CD14-positive monocyte (primary cell): ENCODE results near the gene PDLIM4. TPM values are rescaled to one million over a fixed set of nuclear protein-coding genes. Genes with fewer than 3 reads are reported as not detected.

Experiments
- DNase-seq, 3 donors: peaks; one replicate each; pipeline ENCODE4 v3.0.0-alpha.2; 2011 to 2022
- H2AFZ ChIP-seq: 2 replicates; pipeline ENCODE4 v1.6.0; 2012; ENCODE audit warnings: mild to moderate bottlenecking, low read depth, low read length, inconsistent platforms; ENCODE audit not compliant: insufficient read depth, poor library complexity, severe bottlenecking
- H3K27ac ChIP-seq, 2 donors: 1 replicate in 1 of 2; 2 replicates in 1 of 2; pipeline ENCODE4 v1.5.1; 2012 to 2013; ENCODE audit warnings: low read length in 2 of 2, control low read depth in 1 of 2, inconsistent platforms in 1 of 2, low read depth in 1 of 2, mild to moderate bottlenecking in 1 of 2
- H3K27me3 ChIP-seq, 2 donors: one replicate each; pipeline versions ENCODE4 v1.6.0 to v1.6.1; 2011 to 2013; ENCODE audit warnings: low read length in 2 of 2; ENCODE audit not compliant: control insufficient read depth in 2 of 2, insufficient read depth in 2 of 2
- H3K36me3 ChIP-seq, 2 donors: replicated peaks in 1 of 2; 1 replicate in 1 of 2; 2 replicates in 1 of 2; pipeline versions ENCODE4 v1.5.1 to v1.6.1; 2012 to 2013; ENCODE audit warnings: low read length in 2 of 2, control low read depth in 1 of 2, inconsistent platforms in 1 of 2, mild to moderate bottlenecking in 1 of 2; ENCODE audit not compliant: insufficient read depth in 2 of 2, control insufficient read depth in 1 of 2
- H3K4me1 ChIP-seq, 2 donors: 1 replicate in 1 of 2; 2 replicates in 1 of 2; pipeline versions ENCODE4 v1.5.1 to v1.6.1; 2012 to 2013; ENCODE audit warnings: low read length in 2 of 2, control low read depth in 1 of 2, inconsistent platforms in 1 of 2, mild to moderate bottlenecking in 1 of 2, moderate library complexity in 1 of 2; ENCODE audit not compliant: insufficient read depth in 2 of 2, control insufficient read depth in 1 of 2
- H3K4me2 ChIP-seq: replicated peaks from 2 replicates; pipeline ENCODE3; 2012; ENCODE audit warnings: low read length, moderate library complexity, mild to moderate bottlenecking; ENCODE audit not compliant: poor library complexity, severe bottlenecking; ENCODE audit errors: extremely low read depth
- H3K4me3 ChIP-seq, 3 experiments: fragments of 200-600 bp in 1 of 3; sonication (generic) in 1 of 3; replicated peaks in 1 of 3; 1 replicate in 2 of 3; 2 replicates in 1 of 3; pipeline ENCODE4 v1.5.1; 2011 to 2013; ENCODE audit warnings: low read length in 3 of 3, mild to moderate bottlenecking in 3 of 3, control low read depth in 2 of 3, low read depth in 2 of 3, inconsistent platforms in 1 of 3, moderate library complexity in 1 of 3
- H3K79me2 ChIP-seq: 2 replicates; pipeline ENCODE4 v1.6.0; 2012; ENCODE audit warnings: mild to moderate bottlenecking, control low read depth, inconsistent platforms, low read length, moderate library complexity; ENCODE audit not compliant: insufficient read depth
- H3K9ac ChIP-seq: 2 replicates; pipeline ENCODE4 v1.6.0; 2017; ENCODE audit warnings: low read length, mild to moderate bottlenecking; ENCODE audit not compliant: insufficient read depth, poor library complexity, severe bottlenecking
- H3K9me3 ChIP-seq, 2 donors: replicated peaks in 1 of 2; 1 replicate in 1 of 2; 2 replicates in 1 of 2; pipeline versions ENCODE4 v1.5.1 to v1.6.1; 2012 to 2013; ENCODE audit warnings: low read length in 2 of 2, control low read depth in 1 of 2; ENCODE audit not compliant: control insufficient read depth in 1 of 2, insufficient read depth in 1 of 2
- H4K20me1 ChIP-seq: 2 replicates; pipeline ENCODE4 v1.6.0; 2012; ENCODE audit warnings: mild to moderate bottlenecking, low read length, control low read depth, moderate library complexity; ENCODE audit not compliant: insufficient read depth
- H3K27ac Mint-ChIP-seq, 7 donors: one replicate each; pipeline ENCODE4 v1.8.0; 2020; ENCODE audit warnings: mild to moderate bottlenecking in 7 of 7, mixed read lengths in 7 of 7, moderate library complexity in 6 of 7, inconsistent platforms in 2 of 7
- H3K27me3 Mint-ChIP-seq, 3 donors: one replicate each; pipeline ENCODE4 v1.8.0; 2021 to 2022; ENCODE audit warnings: low read depth in 3 of 3, mild to moderate bottlenecking in 3 of 3, mixed read lengths in 3 of 3, moderate library complexity in 3 of 3, inconsistent platforms in 1 of 3
- H3K36me3 Mint-ChIP-seq, 2 donors: one replicate each; pipeline ENCODE4 v1.8.0; 2020; ENCODE audit warnings: mixed read lengths in 2 of 2, inconsistent platforms in 1 of 2, mild to moderate bottlenecking in 1 of 2
- H3K4me1 Mint-ChIP-seq: one replicate; pipeline ENCODE4 v1.8.0; 2020; ENCODE audit warnings: mild to moderate bottlenecking, mixed read lengths
- H3K4me3 Mint-ChIP-seq, 2 donors: one replicate each; pipeline ENCODE4 v1.8.0; 2020; ENCODE audit warnings: mild to moderate bottlenecking in 2 of 2, mixed read lengths in 2 of 2, moderate library complexity in 1 of 2
- H3K9me3 Mint-ChIP-seq, 7 donors: one replicate each; pipeline ENCODE4 v1.8.0; 2020 to 2022; ENCODE audit warnings: mixed read lengths in 7 of 7, mild to moderate bottlenecking in 6 of 7, moderate library complexity in 6 of 7, inconsistent platforms in 2 of 7
- WGBS: methylation state at CpG from one replicate; pipeline ENCODE4 v1.1.5; 2013; ENCODE audit warnings: missing lambda C conversion rate; ENCODE audit not compliant: insufficient coverage; 5-methylcytosine and 5-hydroxymethylcytosine counted together
- intact Hi-C, 2 donors: fragments of 100-400 bp; cut with micrococcal nuclease; formaldehyde crosslinking; loops; one replicate each; pipeline versions ENCODE4 v1.15.0 to v1.15.1; 2023
- polyA plus RNA-seq, 3 donors: library from polyadenylated mRNA; depleted of rRNA in 1 of 3; unstranded in 2 of 3; stranded (reverse) in 1 of 3; fragments of 300-500 nt in 2 of 3; fragments of >200 nt in 1 of 3; fragmentation: Illumina TruSeq in 2 of 3; gene quantifications; 1 replicate in 2 of 3; 2 replicates in 1 of 3; pipeline ENCODE4 v1.2.3, GENCODE V29; 2012 to 2021
- TF ChIP-seq, protein P1 (sequence below): fragments of 200-600 bp; IDR thresholded peaks from one replicate; pipeline ENCODE4 v1.8.0; 2022; ENCODE audit warnings: antibody characterized with exemption, mild to moderate bottlenecking

The PDLIM4 gene
- polyA plus RNA-seq, 3 donors = not detected

DNA sequence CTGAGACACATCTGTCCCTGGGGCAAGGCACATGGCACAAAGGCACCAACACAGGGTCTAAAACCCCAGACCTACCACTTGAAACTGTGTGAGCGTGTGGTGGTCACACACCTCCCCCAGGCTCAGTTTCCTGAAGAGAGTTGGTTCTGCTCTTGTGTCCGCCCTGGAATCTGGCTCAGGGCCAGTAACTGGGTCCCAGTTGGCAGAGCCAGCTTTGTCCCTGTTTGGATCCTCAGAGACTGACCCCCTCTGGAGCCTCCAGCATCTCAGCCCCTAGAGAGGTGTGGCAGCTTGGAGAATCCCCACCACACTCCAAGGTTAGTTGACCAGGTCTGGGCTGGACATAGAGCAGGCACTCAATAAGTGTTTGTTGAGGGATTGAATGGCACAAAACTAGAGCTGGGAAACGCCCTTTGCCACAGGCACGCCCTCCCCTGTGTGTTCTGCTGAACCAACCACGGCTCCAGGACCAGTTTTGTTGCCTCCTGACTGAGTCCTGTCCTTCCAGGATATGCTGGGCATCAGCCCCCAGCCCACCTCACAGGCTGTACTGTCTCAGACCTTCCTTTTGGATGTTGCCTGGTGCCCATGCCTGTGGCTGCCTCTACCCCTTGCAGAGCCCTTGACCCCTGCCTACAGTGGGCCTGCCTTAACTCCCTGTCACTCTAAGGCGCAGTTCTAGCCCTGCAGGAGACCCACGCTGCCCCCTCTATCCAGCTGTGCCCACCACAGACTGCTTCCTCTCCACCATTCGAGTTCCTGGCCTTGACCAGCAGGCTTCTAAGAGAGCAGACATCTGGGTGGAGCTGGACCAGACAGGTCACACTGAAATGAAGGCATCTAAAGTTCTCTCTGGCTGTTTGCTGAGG, 3.8 kb upstream of the PDLIM4 start:
- Histone ChIP-seq H2AFZ (no peak overlapping the region), H3K79me2 (no peaks in the 10 kb centered on the region), H3K4me1 (peaks cover 8 to 10% of the 10 kb centered on the region in 2 donors), H3K27me3 (peaks cover 10 to 33% of the 10 kb centered on the region in 2 donors), H3K9me3 (peaks cover 0 to 7% of the 10 kb centered on the region in 2 donors), H3K4me3 (no peak overlapping the region), H3K36me3 (no peaks in the 10 kb centered on the region), H4K20me1 (no peaks in the 10 kb centered on the region), H3K4me2 (no peak overlapping the region), H3K9ac (no peak overlapping the region), H3K27ac (no peak overlapping the region)
- peaks cover 5% of the 10 kb centered on the region for H3K4me1 Mint-ChIP-seq
- WGBS = 74% methylated on average over 7 of the region's 8 CpGs
- H3K9me3 Mint-ChIP-seq = peaks cover 0 to 6% (median 1%) of the 10 kb centered on the region in 7 donors
- intact Hi-C loops = loop anchor here in 1 of 2 donors (10.0 kb wide), 1 partner anchor 451 kb away; no protein-coding TSS in a partner anchor
- TF ChIP-seq, protein P1, sequence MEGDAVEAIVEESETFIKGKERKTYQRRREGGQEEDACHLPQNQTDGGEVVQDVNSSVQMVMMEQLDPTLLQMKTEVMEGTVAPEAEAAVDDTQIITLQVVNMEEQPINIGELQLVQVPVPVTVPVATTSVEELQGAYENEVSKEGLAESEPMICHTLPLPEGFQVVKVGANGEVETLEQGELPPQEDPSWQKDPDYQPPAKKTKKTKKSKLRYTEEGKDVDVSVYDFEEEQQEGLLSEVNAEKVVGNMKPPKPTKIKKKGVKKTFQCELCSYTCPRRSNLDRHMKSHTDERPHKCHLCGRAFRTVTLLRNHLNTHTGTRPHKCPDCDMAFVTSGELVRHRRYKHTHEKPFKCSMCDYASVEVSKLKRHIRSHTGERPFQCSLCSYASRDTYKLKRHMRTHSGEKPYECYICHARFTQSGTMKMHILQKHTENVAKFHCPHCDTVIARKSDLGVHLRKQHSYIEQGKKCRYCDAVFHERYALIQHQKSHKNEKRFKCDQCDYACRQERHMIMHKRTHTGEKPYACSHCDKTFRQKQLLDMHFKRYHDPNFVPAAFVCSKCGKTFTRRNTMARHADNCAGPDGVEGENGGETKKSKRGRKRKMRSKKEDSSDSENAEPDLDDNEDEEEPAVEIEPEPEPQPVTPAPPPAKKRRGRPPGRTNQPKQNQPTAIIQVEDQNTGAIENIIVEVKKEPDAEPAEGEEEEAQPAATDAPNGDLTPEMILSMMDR = no peak
- H3K36me3 Mint-ChIP-seq = peaks cover 0 to 2% of the 10 kb centered on the region in 2 donors
- H3K27me3 Mint-ChIP-seq = peaks cover 20 to 37% (median 30%) of the 10 kb centered on the region in 3 donors
- H3K27ac Mint-ChIP-seq = no peak overlapping the region
- no peak for DNase-seq
- no peak overlapping the region for H3K4me3 Mint-ChIP-seq

DNA sequence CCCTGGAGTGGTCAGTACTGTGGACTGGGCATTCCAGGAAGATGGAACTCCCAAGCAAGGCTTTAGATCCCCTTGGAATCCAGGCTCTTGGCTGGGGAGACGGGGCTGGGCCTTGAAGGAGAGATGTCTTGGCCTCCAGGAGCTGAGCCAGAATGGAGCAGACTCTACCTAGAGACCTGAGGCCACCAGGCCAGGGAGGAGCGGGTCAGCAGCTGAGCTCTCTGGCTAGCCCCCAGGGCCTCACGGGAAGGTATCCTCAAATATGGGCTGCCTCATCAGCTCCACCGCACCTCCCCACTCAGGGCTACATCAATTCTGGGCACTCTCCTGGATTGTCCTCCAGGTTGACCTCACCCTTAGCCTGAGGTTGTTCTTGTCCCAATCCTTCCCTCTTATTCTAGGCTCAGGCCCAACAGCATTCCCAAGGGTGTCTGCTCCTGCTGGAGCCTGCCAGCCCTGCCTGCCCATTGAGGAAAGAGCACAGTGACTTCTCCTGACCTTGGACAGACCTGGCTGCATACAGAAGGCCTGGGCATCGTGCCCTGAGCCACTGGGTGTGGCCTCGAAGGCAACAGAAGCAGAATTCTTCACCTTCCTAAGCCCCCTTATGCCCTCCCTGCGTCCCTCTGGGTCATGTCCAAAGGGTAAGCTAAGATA, 3.0 kb upstream of the PDLIM4 start:
- intact Hi-C loops = loop anchor here in 1 of 2 donors (10.0 kb wide), 1 partner anchor 450 kb away; no protein-coding TSS in a partner anchor
- H3K79me2 ChIP-seq = no peaks in the 10 kb centered on the region
- H3K4me3 ChIP-seq = no peak overlapping the region
- H3K9me3 ChIP-seq = peaks cover 0 to 7% of the 10 kb centered on the region in 2 donors
- TF ChIP-seq, protein P1 = no peak
- peaks cover 5% of the 10 kb centered on the region for H3K4me1 Mint-ChIP-seq
- H3K27ac ChIP-seq = no peak overlapping the region
- peaks cover 0 to 6% (median 2%) of the 10 kb centered on the region in 7 donors for H3K9me3 Mint-ChIP-seq
- peaks cover 8 to 10% of the 10 kb centered on the region in 2 donors for H3K4me1 ChIP-seq
- H4K20me1 ChIP-seq = no peaks in the 10 kb centered on the region
- no peak overlapping the region for H3K4me2 ChIP-seq
- DNase-seq = no peak
- H3K9ac ChIP-seq = no peak overlapping the region
- H2AFZ ChIP-seq = no peak overlapping the region
- H3K4me3 Mint-ChIP-seq = no peak overlapping the region
- H3K36me3 ChIP-seq = no peaks in the 10 kb centered on the region
- peaks cover 24 to 42% (median 34%) of the 10 kb centered on the region in 3 donors for H3K27me3 Mint-ChIP-seq
- no peak overlapping the region for H3K27ac Mint-ChIP-seq
- peaks cover 0 to 2% of the 10 kb centered on the region in 2 donors for H3K36me3 Mint-ChIP-seq
- H3K27me3 ChIP-seq = peaks cover 10 to 34% of the 10 kb centered on the region in 2 donors
- WGBS = 81% methylated on average over 4 of the region's 7 CpGs
